Mesendoderm (in vitro differentiated cells): ENCODE data around the gene SEZ6L.

ENCODE experiments used
- DNase-seq: peaks from one replicate; pipeline ENCODE4 v3.0.0; 2013
- H2AK5ac ChIP-seq: 2 replicates; pipeline ENCODE4 v1.6.1; 2013; ENCODE audit warnings: low read length, inconsistent platforms
- H2BK120ac ChIP-seq: 2 replicates; pipeline ENCODE4 v1.6.1; 2013; ENCODE audit warnings: low read depth, mild to moderate bottlenecking, low read length, moderate library complexity, mixed read lengths
- H2BK15ac ChIP-seq: replicated peaks from 2 replicates; pipeline ENCODE4 v1.6.1; 2013; ENCODE audit warnings: low read depth, mild to moderate bottlenecking, moderate library complexity
- H2BK5ac ChIP-seq: 2 replicates; pipeline ENCODE4 v1.6.1; 2013; ENCODE audit warnings: low read length, inconsistent platforms
- H3K18ac ChIP-seq: 2 replicates; pipeline ENCODE4 v1.6.1; 2013; ENCODE audit warnings: mild to moderate bottlenecking, low read length, mixed read lengths
- H3K23ac ChIP-seq: one replicate; pipeline ENCODE4 v1.6.1; 2013; ENCODE audit warnings: low read length
- H3K27ac ChIP-seq: 2 replicates; pipeline ENCODE4 v1.5.1; 2013; ENCODE audit warnings: low read depth, mild to moderate bottlenecking, inconsistent platforms, low read length, moderate library complexity
- H3K27me3 ChIP-seq: 2 replicates; pipeline ENCODE4 v1.6.1; 2013; ENCODE audit warnings: low read length, control low read depth, mild to moderate bottlenecking, inconsistent platforms; ENCODE audit not compliant: insufficient read depth, poor library complexity
- H3K36me3 ChIP-seq: 2 replicates; pipeline ENCODE4 v1.6.1; 2013; ENCODE audit warnings: low read length, inconsistent platforms; ENCODE audit not compliant: control insufficient read depth, insufficient read depth
- H3K4ac ChIP-seq: one replicate; pipeline ENCODE4 v1.6.1; 2013; ENCODE audit warnings: low read depth, mild to moderate bottlenecking, low read length, moderate library complexity
- H3K4me1 ChIP-seq: 2 replicates; pipeline ENCODE4 v1.6.1; 2013; ENCODE audit warnings: low read depth, low read length, inconsistent platforms; ENCODE audit not compliant: control insufficient read depth
- H3K4me2 ChIP-seq: 2 replicates; pipeline ENCODE4 v1.6.1; 2013; ENCODE audit warnings: low read length
- H3K4me3 ChIP-seq: 2 replicates; pipeline ENCODE4 v1.5.1; 2013; ENCODE audit warnings: mild to moderate bottlenecking, low read length
- H3K56ac ChIP-seq: one replicate; pipeline ENCODE4 v1.6.1; 2013; ENCODE audit warnings: low read length
- H3K79me1 ChIP-seq: 2 replicates; pipeline ENCODE4 v1.6.1; 2013; ENCODE audit warnings: low read length, inconsistent platforms
- H3K79me2 ChIP-seq: 2 replicates; pipeline ENCODE4 v1.6.1; 2013; ENCODE audit warnings: mild to moderate bottlenecking, low read length; ENCODE audit not compliant: control insufficient read depth, insufficient read depth
- H3K9ac ChIP-seq: 2 replicates; pipeline ENCODE4 v1.6.1; 2013; ENCODE audit warnings: low read length, inconsistent platforms
- H4K5ac ChIP-seq: one replicate; pipeline ENCODE4 v1.6.1; 2013; ENCODE audit warnings: low read length
- H4K8ac ChIP-seq: one replicate; pipeline ENCODE4 v1.6.1; 2013; ENCODE audit warnings: low read depth, mild to moderate bottlenecking, control low read depth, low read length, moderate library complexity
- WGBS: extraction: QIAGEN DNeasy Blood & Tissue Kit; methylation state at CpG from one replicate; pipeline ENCODE4 v1.1.7; 2013; ENCODE audit warnings: low lambda C conversion rate, missing lambda C conversion rate; ENCODE audit not compliant: insufficient coverage; ENCODE audit errors: extremely low coverage; 5-methylcytosine and 5-hydroxymethylcytosine counted together

The SEZ6L gene

DNA sequence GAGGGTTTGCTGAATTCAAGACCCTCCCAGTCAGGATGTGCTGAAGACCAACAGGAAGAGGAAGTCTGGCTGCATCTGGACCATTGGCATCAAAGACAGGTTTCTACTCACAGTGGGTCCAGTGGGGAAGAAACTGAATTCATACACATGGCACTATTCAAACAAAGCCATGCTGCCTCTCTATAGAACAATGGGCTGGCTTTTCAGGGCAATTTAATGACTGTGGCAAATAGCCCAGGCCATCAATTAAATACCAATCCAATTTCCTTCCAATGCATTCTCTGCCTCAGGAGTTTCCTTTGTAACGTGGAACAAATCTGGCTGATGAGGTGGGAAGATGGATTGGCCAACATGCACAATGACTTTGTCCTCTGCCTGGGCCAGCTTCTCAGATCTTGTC is 98.6 kb downstream of the SEZ6L start:
- Histone ChIP-seq H4K8ac (no peak overlapping the region), H3K79me2 (no peaks in the 10 kb centered on the region), H3K4me1 (no peaks in the 10 kb centered on the region), H2BK120ac (no peak overlapping the region), H3K56ac (no peak overlapping the region), H3K9ac (no peak overlapping the region), H3K27me3 (no peaks in the 10 kb centered on the region), H3K18ac (no peak overlapping the region), H3K36me3 (no peaks in the 10 kb centered on the region), H3K23ac (no peak overlapping the region), H3K4ac (no peak overlapping the region), H3K4me2 (no peak overlapping the region), H3K4me3 (no peak overlapping the region), H2BK5ac (no peak overlapping the region), H2BK15ac (no peak overlapping the region), H3K27ac (no peak overlapping the region), H4K5ac (no peak overlapping the region), H3K79me1 (no peaks in the 10 kb centered on the region), H2AK5ac (no peak overlapping the region)
- no CpG with 5 or more reads among the region's 1 CpG for WGBS
- no peak for DNase-seq

DNA sequence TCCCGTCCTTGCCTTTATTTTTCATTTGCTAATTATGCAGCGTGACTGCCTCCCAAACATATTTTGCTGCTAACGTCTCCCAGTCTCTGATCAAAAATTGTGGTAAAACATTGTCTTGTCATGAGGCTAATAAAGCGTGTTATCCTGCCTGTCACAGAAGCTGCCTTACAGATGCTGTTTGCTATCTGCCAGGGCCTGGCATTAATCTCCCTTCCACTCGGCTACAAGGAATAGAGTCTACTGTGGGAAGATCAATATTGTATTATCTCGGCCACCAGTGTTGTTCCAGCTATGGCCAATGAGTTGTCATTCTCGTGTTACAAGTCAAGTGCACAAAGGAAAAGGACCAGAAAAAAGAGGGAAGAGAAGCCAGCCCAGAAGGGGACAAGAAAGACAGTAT is 100.3 kb downstream of the SEZ6L start:
- no peak overlapping the region for H3K23ac ChIP-seq
- H2BK5ac ChIP-seq: no peak overlapping the region
- no peak overlapping the region for H3K9ac ChIP-seq
- H3K27ac ChIP-seq: no peak overlapping the region
- no peak overlapping the region for H3K56ac ChIP-seq
- no peaks in the 10 kb centered on the region for H3K79me2 ChIP-seq
- no peaks in the 10 kb centered on the region for H3K27me3 ChIP-seq
- no peaks in the 10 kb centered on the region for H3K79me1 ChIP-seq
- H2AK5ac ChIP-seq: no peak overlapping the region
- WGBS: no CpG with 5 or more reads among the region's 7 CpGs
- H2BK15ac ChIP-seq: no peak overlapping the region
- no peaks in the 10 kb centered on the region for H3K36me3 ChIP-seq
- H2BK120ac ChIP-seq: no peak overlapping the region
- no peak overlapping the region for H3K4me3 ChIP-seq
- H3K4me1 ChIP-seq: no peaks in the 10 kb centered on the region
- H4K8ac ChIP-seq: no peak overlapping the region
- H3K4me2 ChIP-seq: no peak overlapping the region
- H4K5ac ChIP-seq: no peak overlapping the region
- H3K18ac ChIP-seq: no peak overlapping the region
- DNase-seq: no peak
- H3K4ac ChIP-seq: no peak overlapping the region

DNA sequence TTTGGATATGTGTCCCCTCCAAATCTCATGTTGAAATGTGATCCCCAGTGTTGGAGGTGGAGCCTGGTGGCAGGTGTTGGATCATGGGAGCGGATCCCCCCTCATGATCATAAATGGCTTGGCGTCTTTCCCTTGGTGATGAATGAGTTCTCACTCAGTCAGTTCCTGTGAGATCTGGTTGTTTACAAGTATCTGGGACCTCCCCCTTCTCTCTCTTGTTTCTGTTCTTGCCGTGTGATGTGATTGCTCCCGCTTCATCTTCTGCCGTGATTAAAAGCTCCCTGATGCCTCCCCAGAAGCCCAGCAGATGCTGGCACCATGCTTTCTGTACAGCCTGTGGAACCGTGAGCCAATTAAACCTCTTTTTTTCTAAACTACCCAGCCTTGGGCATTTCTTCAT is 102.2 kb downstream of the SEZ6L start:
- H3K9ac ChIP-seq: no peak overlapping the region
- H2BK120ac ChIP-seq: no peak overlapping the region
- H4K5ac ChIP-seq: no peak overlapping the region
- no peak for DNase-seq
- no peak overlapping the region for H3K4me2 ChIP-seq
- no peak overlapping the region for H3K56ac ChIP-seq
- H3K79me2 ChIP-seq: no peaks in the 10 kb centered on the region
- H3K23ac ChIP-seq: no peak overlapping the region
- H3K27ac ChIP-seq: no peak overlapping the region
- H3K18ac ChIP-seq: no peak overlapping the region
- no peaks in the 10 kb centered on the region for H3K27me3 ChIP-seq
- no peak overlapping the region for H3K4ac ChIP-seq
- no peak overlapping the region for H3K4me3 ChIP-seq
- no peaks in the 10 kb centered on the region for H3K79me1 ChIP-seq
- WGBS: no CpG with 5 or more reads among the region's 6 CpGs
- no peak overlapping the region for H4K8ac ChIP-seq
- no peak overlapping the region for H2BK15ac ChIP-seq
- H3K36me3 ChIP-seq: no peaks in the 10 kb centered on the region
- no peak overlapping the region for H2BK5ac ChIP-seq
- H3K4me1 ChIP-seq: peaks cover 3% of the 10 kb centered on the region
- H2AK5ac ChIP-seq: no peak overlapping the region

DNA sequence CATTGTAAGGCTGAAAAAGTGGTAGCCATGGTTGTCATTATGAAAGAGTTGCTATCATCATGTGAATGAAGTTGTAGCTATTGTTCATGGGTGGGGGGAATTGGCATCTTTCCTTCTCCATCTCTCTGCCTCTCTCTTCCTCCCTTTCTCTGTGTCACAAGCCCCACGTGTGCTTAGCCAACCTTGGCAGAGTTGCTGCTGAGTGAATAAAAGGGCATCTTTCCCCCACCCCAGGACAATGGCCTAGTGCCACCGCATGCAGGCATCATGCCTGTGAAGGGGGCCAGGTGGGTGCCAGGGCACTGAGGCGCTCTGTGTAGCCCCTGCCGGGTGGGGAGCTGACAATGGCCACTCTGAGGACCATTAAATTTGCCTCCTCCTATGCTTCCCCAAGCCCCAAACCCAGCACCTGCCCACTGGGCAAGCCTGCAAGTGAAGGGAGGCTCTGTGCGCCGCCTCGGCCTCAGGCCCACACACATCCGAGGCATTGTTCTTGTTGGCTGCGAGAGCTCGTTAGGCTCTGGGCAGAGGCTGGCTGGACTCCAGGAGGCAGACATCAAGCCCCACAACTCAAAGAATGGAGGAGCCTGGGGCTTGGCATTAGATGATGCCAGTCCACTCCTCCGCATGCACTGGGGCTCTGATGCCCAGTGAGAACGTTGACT is 103.9 kb downstream of the SEZ6L start:
- H3K23ac ChIP-seq: no peak overlapping the region

DNA sequence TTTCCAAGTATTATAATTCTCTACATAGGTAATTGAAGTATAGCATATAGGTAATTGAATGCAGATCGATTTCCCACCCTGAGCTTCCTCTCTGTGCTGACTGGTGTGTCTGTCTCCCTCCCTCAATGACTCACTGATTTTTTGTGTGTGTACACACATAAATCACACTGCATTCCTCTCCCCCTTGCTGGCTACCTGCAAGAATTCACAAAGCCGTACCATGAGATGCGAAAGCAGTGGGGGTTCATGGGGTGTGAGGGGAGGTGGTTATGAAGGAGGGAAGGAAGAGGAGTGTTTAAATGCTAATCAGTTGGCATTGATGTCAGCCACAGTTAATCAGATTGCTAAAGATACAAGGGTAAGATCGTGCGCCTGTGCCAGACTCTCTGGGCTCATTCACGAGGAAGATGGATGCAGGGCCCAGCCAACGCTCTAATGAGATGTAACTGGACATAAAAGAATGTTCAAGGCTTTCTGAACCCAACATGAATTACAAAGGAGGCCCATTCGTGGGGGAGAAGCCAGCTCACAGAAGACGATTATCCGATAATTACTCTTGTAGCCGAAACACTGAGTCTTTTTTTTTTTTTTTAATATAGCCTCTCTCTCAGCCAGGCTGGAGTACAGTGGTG is 107.4 kb downstream of the SEZ6L start:
- no peaks in the 10 kb centered on the region for H3K79me2 ChIP-seq
- no peak overlapping the region for H3K27ac ChIP-seq
- no CpG with 5 or more reads among the region's 11 CpGs for WGBS
- H3K56ac ChIP-seq: no peak overlapping the region
- H2BK120ac ChIP-seq: no peak overlapping the region
- H2AK5ac ChIP-seq: no peak overlapping the region
- peaks cover 7% of the 10 kb centered on the region for H3K4me1 ChIP-seq
- no peaks in the 10 kb centered on the region for H3K36me3 ChIP-seq
- no peak overlapping the region for H4K5ac ChIP-seq
- no peak overlapping the region for H3K23ac ChIP-seq
- no peak overlapping the region for H3K4me3 ChIP-seq
- no peak overlapping the region for H3K4ac ChIP-seq
- peak; percentile 71 for DNase-seq
- H4K8ac ChIP-seq: no peak overlapping the region
- H2BK15ac ChIP-seq: no peak overlapping the region
- no peaks in the 10 kb centered on the region for H3K79me1 ChIP-seq
- H3K4me2 ChIP-seq: no peak overlapping the region
- no peak overlapping the region for H3K18ac ChIP-seq
- no peaks in the 10 kb centered on the region for H3K27me3 ChIP-seq
- no peak overlapping the region for H2BK5ac ChIP-seq
- no peak overlapping the region for H3K9ac ChIP-seq

More for the DNA sequence above, 103.9 kb downstream of the SEZ6L start:
- Histone ChIP-seq H2BK5ac (no peak overlapping the region), H2BK120ac (no peak overlapping the region), H3K18ac (no peak overlapping the region), H2AK5ac (no peak overlapping the region), H3K4ac (no peak overlapping the region), H3K4me2 (no peak overlapping the region), H4K5ac (no peak overlapping the region), H4K8ac (no peak overlapping the region), H3K79me1 (no peaks in the 10 kb centered on the region), H3K36me3 (no peaks in the 10 kb centered on the region), H3K27ac (no peak overlapping the region), H3K27me3 (no peaks in the 10 kb centered on the region), H3K56ac (no peak overlapping the region), H3K9ac (no peak overlapping the region), H3K4me3 (no peak overlapping the region), H3K4me1 (peaks cover 7% of the 10 kb centered on the region), H2BK15ac (no peak overlapping the region), H3K79me2 (no peaks in the 10 kb centered on the region)
- WGBS: no CpG with 5 or more reads among the region's 12 CpGs
- no peak for DNase-seq

DNA sequence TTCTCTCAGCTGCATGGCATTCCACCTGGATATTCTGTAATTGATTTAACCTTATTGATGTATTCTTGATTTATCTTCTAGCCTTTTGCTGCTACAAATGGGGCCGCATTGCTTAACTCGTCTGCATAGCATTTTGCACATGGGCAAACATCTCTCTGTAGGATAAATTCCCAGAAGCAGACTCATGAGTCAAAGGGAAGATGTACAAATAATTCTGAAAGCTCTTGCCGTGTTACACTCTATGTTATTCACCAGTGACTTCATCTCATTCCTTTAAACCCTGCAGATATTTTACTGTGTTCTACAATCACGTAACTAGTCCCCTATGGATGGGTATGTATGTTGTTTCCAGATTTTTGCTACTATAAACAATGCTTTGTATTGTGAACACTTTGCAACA is 112.7 kb downstream of the SEZ6L start:
- Histone ChIP-seq H2BK5ac (no peak overlapping the region), H3K9ac (no peak overlapping the region), H3K4me1 (no peaks in the 10 kb centered on the region), H2BK120ac (no peak overlapping the region), H3K23ac (no peak overlapping the region), H2AK5ac (no peak overlapping the region), H4K5ac (no peak overlapping the region), H3K4ac (no peak overlapping the region), H3K27me3 (no peaks in the 10 kb centered on the region), H3K4me2 (no peak overlapping the region), H3K18ac (no peak overlapping the region), H3K56ac (no peak overlapping the region), H3K36me3 (no peaks in the 10 kb centered on the region), H4K8ac (no peak overlapping the region), H2BK15ac (no peak overlapping the region), H3K4me3 (no peak overlapping the region), H3K27ac (no peak overlapping the region), H3K79me1 (no peaks in the 10 kb centered on the region), H3K79me2 (no peaks in the 10 kb centered on the region)
- no peak for DNase-seq
- no CpG with 5 or more reads among the region's 4 CpGs for WGBS
